ENCODE results near the gene TFAP2D.

GRCh38 chr6:50722829-50723554 is 9.7 kb downstream of the TFAP2D start:
- TF ChIP-seq POLR2A (IDR thresholded peaks at IDR 0.05) (no peak), CTCF (IDR thresholded peaks at IDR 0.05) (no peak)
